K562 (cell line): ENCODE data around the gene DOCK6. TPM values are rescaled to one million over a fixed set of nuclear protein-coding genes. Genes with fewer than 3 reads are reported as not detected.

ENCODE experiments used
- ATAC-seq: fragments of 200-7000 bp; cut with Tn5 transposase; 3 replicates; pipeline ENCODE4 v1.9.1; 2020; ENCODE audit warnings: moderate library complexity
- BruUV-seq: library from RNA; stranded (reverse); fragments of 400-500 nt; replicated peaks from 2 replicates; lab custom pipeline; 2021; lab: Mats Ljungman, UMichigan
- CTCF ChIA-PET: fragments of 300-600 bp; formaldehyde crosslinking; extraction: SDS; loops from one replicate; lab custom pipeline; 2021; ENCODE audit warnings: low intra/inter-chr PET ratio; lab: Yijun Ruan, JAX
- POLR2A ChIA-PET: fragments of 300-600, 350-650 bp; sonication (Branson Sonifier 250); formaldehyde crosslinking; extraction: SDS; loops from one replicate; lab custom pipeline; 2021; ENCODE audit warnings: antibody characterized with exemption, inconsistent platforms; lab: Yijun Ruan, JAX
- DNase-seq, 4 experiments: peaks; one replicate each; pipeline versions ENCODE4 v3.0.0 to v3.0.0-alpha.2; 2011 to 2018; ENCODE audit warnings: low spot score in 3 of 4, mixed read lengths in 3 of 4; ENCODE audit errors: extremely low read depth in 1 of 4
- FAIRE-seq: peaks from 2 replicates; lab custom pipeline; 2011; peaks lifted over from hg19 to GRCh38; lab: Jason Lieb, UNC
- H2AFZ ChIP-seq: 2 replicates; pipeline ENCODE4 v1.6.0; 2011; ENCODE audit warnings: low read depth, low read length, control low read depth, inconsistent platforms
- H3K27ac ChIP-seq: fragments of 200-600 bp; 3 replicates; pipeline ENCODE4 v1.8.0; 2011; ENCODE audit warnings: low read depth, mild to moderate bottlenecking, control low read depth, inconsistent platforms, low read length, moderate library complexity, mixed read lengths; ENCODE audit errors: extremely low read depth
- H3K27me3 ChIP-seq, 2 experiments: fragments of 300-600 bp in 1 of 2; 2 replicates in 1 of 2; 3 replicates in 1 of 2; pipeline versions ENCODE4 v1.6.0 to v1.8.0; 2011; ENCODE audit warnings: inconsistent platforms in 2 of 2, low read length in 2 of 2, mild to moderate bottlenecking in 1 of 2, mixed read lengths in 1 of 2, moderate library complexity in 1 of 2; ENCODE audit not compliant: control insufficient read depth in 2 of 2, insufficient read depth in 2 of 2
- H3K36me3 ChIP-seq: fragments of 300-600 bp; 3 replicates; pipeline ENCODE4 v1.8.0; 2011; ENCODE audit warnings: mild to moderate bottlenecking, low read length, inconsistent platforms; ENCODE audit not compliant: control insufficient read depth, insufficient read depth
- H3K4me1 ChIP-seq, 2 experiments: fragments of 200-600 bp in 1 of 2; replicated peaks in 1 of 2; 2 replicates in 1 of 2; 3 replicates in 1 of 2; pipeline versions ENCODE4 v1.5.1 to v1.8.0; 2011; ENCODE audit warnings: inconsistent platforms in 2 of 2, low read length in 2 of 2, mild to moderate bottlenecking in 1 of 2, mixed read lengths in 1 of 2, moderate library complexity in 1 of 2; ENCODE audit not compliant: control insufficient read depth in 2 of 2, insufficient read depth in 2 of 2
- H3K4me2 ChIP-seq: 2 replicates; pipeline ENCODE4 v1.6.1; 2011; ENCODE audit warnings: low read length, control low read depth, inconsistent platforms, mixed read lengths; ENCODE audit not compliant: insufficient read depth
- H3K4me3 ChIP-seq: fragments of 200-600 bp; sonication (generic), shearing (Covaris generic); 2 replicates; pipeline ENCODE4 v1.5.1; 2016; ENCODE audit warnings: control low read depth, inconsistent platforms
- H3K79me2 ChIP-seq: fragments of 200-600 bp; 3 replicates; pipeline ENCODE4 v1.8.0; 2011; ENCODE audit warnings: low read length, inconsistent platforms; ENCODE audit not compliant: control insufficient read depth, insufficient read depth
- H3K9ac ChIP-seq, 2 experiments: 2 replicates each; pipeline versions ENCODE4 v1.6.0 to v1.6.1; 2011; ENCODE audit warnings: low read depth in 2 of 2, low read length in 2 of 2, control low read depth in 1 of 2, inconsistent platforms in 1 of 2, mild to moderate bottlenecking in 1 of 2, mixed read lengths in 1 of 2; ENCODE audit not compliant: insufficient read depth in 1 of 2
- H3K9me1 ChIP-seq: one replicate; pipeline ENCODE4 v1.6.0; 2011; ENCODE audit warnings: inconsistent platforms, mild to moderate bottlenecking, low read length, moderate library complexity; ENCODE audit not compliant: control insufficient read depth, insufficient read depth
- H3K9me3 ChIP-seq: replicated peaks from 2 replicates; pipeline ENCODE4 v1.5.1; 2011; ENCODE audit warnings: low read depth, low read length, inconsistent platforms; ENCODE audit not compliant: control insufficient read depth, insufficient read depth
- H4K20me1 ChIP-seq: replicated peaks from 2 replicates; pipeline ENCODE4 v1.6.1; 2011; ENCODE audit warnings: low read length, inconsistent platforms, mixed read lengths; ENCODE audit not compliant: control insufficient read depth, insufficient read depth
- AFF1 ChIP-seq, 2 experiments: fragments of 450-650 bp; IDR thresholded peaks; 2 replicates each; pipeline ENCODE4 v1.6.1; 2018; ENCODE audit warnings: mild to moderate bottlenecking in 2 of 2, low read depth in 1 of 2; ENCODE audit not compliant: partially characterized antibody in 2 of 2
- BRCA1 ChIP-seq, 2 experiments: fragments of 450-650 bp in 1 of 2; sonication (generic) in 1 of 2; formaldehyde crosslinking in 1 of 2; IDR thresholded peaks; 2 replicates each; pipeline versions ENCODE4 v1.5.0 to v1.6.1; 2017 to 2020; ENCODE audit warnings: mild to moderate bottlenecking in 1 of 2, missing genetic modification reagents in 1 of 2
- DACH1 ChIP-seq: fragments of 450-650 bp; IDR thresholded peaks from 2 replicates; pipeline ENCODE4 v1.6.1; 2018; ENCODE audit not compliant: partially characterized antibody
- ETV5 ChIP-seq: sonication (generic); formaldehyde crosslinking; IDR thresholded peaks from 2 replicates; pipeline ENCODE4 v1.4.0; 2020; ENCODE audit warnings: low read depth, mild to moderate bottlenecking, missing genetic modification reagents
- FIP1L1 ChIP-seq: fragments of 200-400 bp; formaldehyde crosslinking; IDR thresholded peaks from 2 replicates; pipeline ENCODE4 v1.6.1; 2018; ENCODE audit warnings: mild to moderate bottlenecking, low read depth, low read length; ENCODE audit not compliant: poor library complexity, severe bottlenecking
- SMARCE1 ChIP-seq: fragments of 450-650 bp; IDR thresholded peaks from 2 replicates; pipeline ENCODE4 v1.7.1; 2016; ENCODE audit warnings: mild to moderate bottlenecking
- ZBTB9 ChIP-seq: fragments of 450-650 bp; formaldehyde crosslinking; IDR thresholded peaks from 2 replicates; pipeline ENCODE4 v1.4.0; 2020; ENCODE audit warnings: mild to moderate bottlenecking, moderate library complexity
- ZFP91 ChIP-seq: sonication (generic); formaldehyde crosslinking; IDR thresholded peaks from 2 replicates; pipeline ENCODE4 v1.8.0; 2022; ENCODE audit warnings: mild to moderate bottlenecking, missing genetic modification reagents
- WGBS: fragments of 100-300 bp; shearing (Covaris generic); methylation state at CpG from one replicate; pipeline ENCODE4 v1.1.6; 2016; ENCODE audit warnings: low coverage, mixed read lengths; ENCODE audit not compliant: insufficient coverage; ENCODE audit errors: missing lambda C conversion rate; 5-methylcytosine and 5-hydroxymethylcytosine counted together
- in situ Hi-C: fragments of 300-500 bp; cut with MboI; formaldehyde crosslinking; loops from 4 replicates; pipeline ENCODE4 v1.15.0; 2018; ENCODE audit warnings: inconsistent platforms, mixed read lengths
- intact Hi-C: fragments of 100-400 bp; cut with micrococcal nuclease; formaldehyde crosslinking; loops from 2 replicates; pipeline ENCODE4 v1.14.2; 2022
- polyA plus RNA-seq, 8 experiments: library from polyadenylated mRNA; depleted of rRNA in 4 of 8; stranded (reverse) in 5 of 8; unstranded in 3 of 8; fragments of >200 nt; fragmentation: Nextera tagmentation in 2 of 8; fragmentation: Illumina TruSeq in 1 of 8; extraction: Ambion mirVana in 2 of 8; extraction: Trizol in 1 of 8; gene quantifications; 2 replicates each; pipeline versions ENCODE4 v1.2.1 to v1.2.3, GENCODE V29; 2011 to 2014; ENCODE audit warnings: inconsistent platforms in 1 of 8, missing spikeins in 1 of 8
- total RNA-seq, 7 experiments: library from RNA; depleted of rRNA in 6 of 7; stranded (reverse); fragments of >200 nt in 6 of 7; fragmentation: Illumina TruSeq in 2 of 7; extraction: Trizol in 2 of 7; gene quantifications; 2 replicates each; pipeline versions ENCODE4 v1.2.1 to v1.2.3, GENCODE V29; 2011 to 2021; ENCODE audit warnings: low replicate concordance in 1 of 7

The DOCK6 gene
- total and polyA plus RNA-seq, 9 of the 15 experiments (the other 6 are each of a cell fraction or from before 2014, with no cell fraction given): 0.35 to 19.3 (median 3.8) TPM

GRCh38 chr19:11154683-11155047 lies 107.7 kb downstream of the DOCK6 start:
- FAIRE-seq (no peak), DNase-seq (peak in 1 of 4 experiments; percentile 40), ATAC-seq (peak; percentile 11; the same call in 2 of the 3 replicates)
- Histone ChIP-seq H4K20me1 (no peaks in the 10 kb centered on the region), H3K27me3 (no peaks in the 10 kb centered on the region), H3K9me3 (no peaks in the 10 kb centered on the region), H3K9me1 (no peaks in the 10 kb centered on the region), H3K79me2 (peaks cover 46% of the 10 kb centered on the region), H3K9ac (peak overlapping the region; percentile 95 to 99), H3K27ac (peak overlapping the region; percentile 90), H3K4me3 (peak overlapping the region; percentile 92), H3K36me3 (peaks cover 24% of the 10 kb centered on the region; the same call in 2 of the 3 replicates), H3K4me2 (peak overlapping the region; percentile 97), H2AFZ (no peak overlapping the region), H3K4me1 (peaks cover 14 to 16% of the 10 kb centered on the region in 2 experiments; a peak in 4 of 5 replicates)
- WGBS: 0% methylated on average over 6 of the region's 6 CpGs
- ChIA-PET CTCF (no interaction called here), POLR2A (interaction anchor here (0.7 to 8.1 kb wide), 4 partner anchors 9 to 110 kb away, joined by 3 to 52 read pairs (median 6); no protein-coding TSS in a partner anchor)
- TSS peak; percentile 56 for BruUV-seq
- in situ Hi-C loops: no loop called here
- intact Hi-C loops: loop anchor here (5.0 kb wide), 1 partner anchor 43 kb away; the partner anchor contains the start of gene KANK2
- TF ChIP-seq BRCA1 (IDR thresholded peaks at IDR 0.05) (no peak), BRCA1 (CRISPR knock-in tag; IDR thresholded peaks at IDR 0.05) (no peak), ETV5 (CRISPR knock-in tag) (0 out of 2 replicates have a peak, but pooled peaks have one; percentile 17), ZBTB9 (no peak), FIP1L1 (no peak), ZFP91 (CRISPR knock-in tag) (0 out of 2 replicates have a peak, but pooled peaks have one; percentile 6), SMARCE1 (0 out of 2 replicates have a peak, but pooled peaks have one; percentile 9), AFF1 (IDR thresholded peaks at IDR 0.05; ENCODE audit: low read depth in 1 of 2, partially characterized antibody in 2 of 2) (no peak), DACH1 (no peak)
